Skeletal muscle cell (primary cell): ENCODE measurements around the gene DDAH2.

ENCODE experiments used
- DNase-seq: peaks from one replicate; pipeline ENCODE4 v3.0.0-alpha.2; 2010; ENCODE audit warnings: low read depth
- H3K4me3 ChIP-seq: 2 replicates; pipeline ENCODE4 v1.5.1; 2011; ENCODE audit warnings: low read depth, mild to moderate bottlenecking, control low read depth, low read length, moderate library complexity

DDAH2 gene

GRCh38 chr6:31762878-31763618 lies 33.9 kb upstream of the DDAH2 start:
- DNase-seq = no peak
- no peak overlapping the region for H3K4me3 ChIP-seq

- DNase-seq = no peak
These were observed 33.3 kb upstream of the DDAH2 start, which contains the start of gene SAPCD1 for GRCh38 chr6:31762356-31762755. TSS of gene SAPCD1 (plus strand) at chr6:31762656. CDS start at chr6:31763055, 399 bp downstream.

GRCh38 chr6:31761343-31761742 lies 32.2 kb upstream of the DDAH2 start:
- no peak for DNase-seq
- no peak overlapping the region for H3K4me3 ChIP-seq

More at GRCh38 chr6:31762356-31762755, 33.3 kb upstream of the DDAH2 start, which contains the start of gene SAPCD1:
- H3K4me3 ChIP-seq = no peak within 1 kb of the TSS

- no peak overlapping the region for H3K4me3 ChIP-seq
- DNase-seq = no peak
These were observed 31.7 kb upstream of the DDAH2 start for GRCh38 chr6:31760790-31761189.

GRCh38 chr6:31758281-31758680 lies 29.2 kb upstream of the DDAH2 start:
- no peak for DNase-seq
- no peak overlapping the region for H3K4me3 ChIP-seq

- no peak overlapping the region for H3K4me3 ChIP-seq
- DNase-seq = peak; percentile 52
These were observed 23.7 kb upstream of the DDAH2 start for GRCh38 chr6:31752739-31753319.

GRCh38 chr6:31750411-31751022 lies 21.4 kb upstream of the DDAH2 start:
- DNase-seq = no peak

GRCh38 chr6:31749301-31750036 lies 20.4 kb upstream of the DDAH2 start:
- DNase-seq = no peak
- no peak overlapping the region for H3K4me3 ChIP-seq

More at GRCh38 chr6:31750411-31751022, 21.4 kb upstream of the DDAH2 start:
- no peak overlapping the region for H3K4me3 ChIP-seq

- DNase-seq = no peak
- no peak overlapping the region for H3K4me3 ChIP-seq
These were observed 15.3 kb upstream of the DDAH2 start for GRCh38 chr6:31744422-31744821.

- DNase-seq = no peak
- H3K4me3 ChIP-seq = no peak overlapping the region
These were observed 13.8 kb upstream of the DDAH2 start for GRCh38 chr6:31742894-31743293.

GRCh38 chr6:31741815-31742214 lies 12.7 kb upstream of the DDAH2 start:
- DNase-seq = no peak
- no peak overlapping the region for H3K4me3 ChIP-seq

GRCh38 chr6:31740397-31741223 lies 11.5 kb upstream of the DDAH2 start:
- H3K4me3 ChIP-seq = peak overlapping the region; percentile 87
- DNase-seq = no peak

GRCh38 chr6:31739639-31740396 lies 10.7 kb upstream of the DDAH2 start, which contains the start of gene MSH5:
TSS of gene MSH5 (plus strand) at chr6:31740005. CDS start at chr6:31740467, 462 bp downstream.
- peak; percentile 97 for DNase-seq
- H3K4me3 ChIP-seq = peak within 1 kb of the TSS; percentile 87

- H3K4me3 ChIP-seq = peak overlapping the region; percentile 26
- peak; percentile 62 for DNase-seq
These were observed 9.2 kb upstream of the DDAH2 start for GRCh38 chr6:31737991-31738979.

- peak overlapping the region; percentile 26 for H3K4me3 ChIP-seq
These were observed 8.4 kb upstream of the DDAH2 start for GRCh38 chr6:31737315-31737990.

GRCh38 chr6:31736768-31737314 lies 7.7 kb upstream of the DDAH2 start:
- H3K4me3 ChIP-seq = peak overlapping the region; percentile 99
- no peak for DNase-seq

More at GRCh38 chr6:31737315-31737990, 8.4 kb upstream of the DDAH2 start:
- no peak for DNase-seq
